HepG2 (cell line): ENCODE data around the gene GMPPB. TPM values are rescaled to one million over a fixed set of nuclear protein-coding genes. Genes with fewer than 3 reads are reported as not detected.

Experiments
- ATAD3A ChIP-seq: sonication (generic); formaldehyde crosslinking; IDR thresholded peaks from 2 replicates; pipeline ENCODE4 v1.4.0; 2020; ENCODE audit warnings: missing genetic modification reagents
- CC2D1A ChIP-seq: sonication (generic); formaldehyde crosslinking; IDR thresholded peaks from 2 replicates; pipeline ENCODE4 v1.8.1; 2023; ENCODE audit warnings: mild to moderate bottlenecking, missing genetic modification reagents
- GABPA ChIP-seq, 2 experiments: IDR thresholded peaks; 2 replicates each; pipeline ENCODE4 v1.6.1; 2011 to 2016; ENCODE audit warnings: low read depth in 2 of 2, low read length in 1 of 2, missing biosample characterization in 1 of 2, missing genetic modification characterization in 1 of 2
- NPAS2 ChIP-seq: sonication (generic); formaldehyde crosslinking; IDR thresholded peaks from 2 replicates; pipeline ENCODE4 v1.8.0; 2022; ENCODE audit warnings: mild to moderate bottlenecking, missing genetic modification reagents, borderline replicate concordance
- NR1H2 ChIP-seq: sonication (generic); formaldehyde crosslinking; IDR thresholded peaks from 2 replicates; pipeline ENCODE4 v1.8.1; 2022; ENCODE audit warnings: low read depth, missing genetic modification reagents, borderline replicate concordance
- SP1 ChIP-seq, 2 experiments: fragments of 450-650 bp in 1 of 2; sonication (generic) in 1 of 2; formaldehyde crosslinking in 1 of 2; IDR thresholded peaks; 2 replicates each; pipeline versions ENCODE4 v1.4.0 to v1.6.1; 2016 to 2020; ENCODE audit warnings: missing genetic modification reagents in 1 of 2
- ZNF274 ChIP-seq: sonication (generic); formaldehyde crosslinking; IDR thresholded peaks from 2 replicates; pipeline ENCODE4 v1.5.1; 2020; ENCODE audit warnings: mild to moderate bottlenecking, missing genetic modification reagents
- ZNF652 ChIP-seq: IDR thresholded peaks from 2 replicates; pipeline ENCODE4 v1.6.1; 2016; ENCODE audit warnings: low read depth, borderline replicate concordance
- ZNF704 ChIP-seq: sonication (generic); formaldehyde crosslinking; IDR thresholded peaks from 2 replicates; pipeline ENCODE4 v1.8.1; 2023; ENCODE audit warnings: mild to moderate bottlenecking, inconsistent platforms, moderate library complexity, missing genetic modification reagents, borderline replicate concordance
- ZSCAN21 ChIP-seq: sonication (generic); formaldehyde crosslinking; IDR thresholded peaks from 2 replicates; pipeline ENCODE4 v1.8.0; 2022; ENCODE audit warnings: mild to moderate bottlenecking, missing genetic modification reagents, moderate library complexity, borderline replicate concordance
- polyA plus RNA-seq, 8 experiments: library from polyadenylated mRNA; depleted of rRNA in 3 of 8; stranded (reverse) in 7 of 8; unstranded in 1 of 8; fragments of >200 nt; fragmentation: Illumina TruSeq in 4 of 8; extraction: Trizol in 4 of 8; gene quantifications; 2 replicates each; pipeline versions ENCODE4 v1.2.1 to v1.2.3, GENCODE V29; 2011 to 2016; ENCODE audit warnings: low read depth in 4 of 8, missing spikeins in 1 of 8, mixed read lengths in 1 of 8; ENCODE audit not compliant: insufficient read depth in 1 of 8
- total RNA-seq, 5 experiments: library from RNA; depleted of rRNA; stranded (reverse); fragments of >200 nt; fragmentation: Illumina TruSeq; extraction: Trizol; gene quantifications; 2 replicates each; pipeline ENCODE4 v1.2.3, GENCODE V29; 2016; ENCODE audit warnings: low read depth in 1 of 5
- TF ChIP-seq, protein P1 (sequence below): sonication (generic); formaldehyde crosslinking; IDR thresholded peaks from 2 replicates; pipeline ENCODE4 v1.8.1; 2022; ENCODE audit warnings: mild to moderate bottlenecking, missing genetic modification reagents
- TF ChIP-seq, protein P2 (sequence below): sonication (generic); formaldehyde crosslinking; IDR thresholded peaks from 2 replicates; pipeline ENCODE4 v1.5.1; 2020; ENCODE audit warnings: mild to moderate bottlenecking, missing genetic modification reagents, moderate library complexity
- TF ChIP-seq, protein P3 (sequence below), 2 experiments: sonication (generic) in 1 of 2; formaldehyde crosslinking in 1 of 2; IDR thresholded peaks; 2 replicates each; pipeline versions ENCODE4 v1.5.1 to v1.6.1; 2011 to 2020; ENCODE audit warnings: borderline replicate concordance in 1 of 2, low read depth in 1 of 2, low read length in 1 of 2, mild to moderate bottlenecking in 1 of 2, missing genetic modification reagents in 1 of 2, moderate library complexity in 1 of 2

The GMPPB gene
- total and polyA plus RNA-seq, 2 of the 13 experiments (the other 11 are each of a cell fraction or from before 2014, with no cell fraction given) = 6.5 to 23.1 TPM

GRCh38 chr3:49723628-49724551 lies at the start of gene GMPPB (continued):
- TF ChIP-seq, protein P1, sequence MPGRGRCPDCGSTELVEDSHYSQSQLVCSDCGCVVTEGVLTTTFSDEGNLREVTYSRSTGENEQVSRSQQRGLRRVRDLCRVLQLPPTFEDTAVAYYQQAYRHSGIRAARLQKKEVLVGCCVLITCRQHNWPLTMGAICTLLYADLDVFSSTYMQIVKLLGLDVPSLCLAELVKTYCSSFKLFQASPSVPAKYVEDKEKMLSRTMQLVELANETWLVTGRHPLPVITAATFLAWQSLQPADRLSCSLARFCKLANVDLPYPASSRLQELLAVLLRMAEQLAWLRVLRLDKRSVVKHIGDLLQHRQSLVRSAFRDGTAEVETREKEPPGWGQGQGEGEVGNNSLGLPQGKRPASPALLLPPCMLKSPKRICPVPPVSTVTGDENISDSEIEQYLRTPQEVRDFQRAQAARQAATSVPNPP = no peak
- TF ChIP-seq, protein P2, sequence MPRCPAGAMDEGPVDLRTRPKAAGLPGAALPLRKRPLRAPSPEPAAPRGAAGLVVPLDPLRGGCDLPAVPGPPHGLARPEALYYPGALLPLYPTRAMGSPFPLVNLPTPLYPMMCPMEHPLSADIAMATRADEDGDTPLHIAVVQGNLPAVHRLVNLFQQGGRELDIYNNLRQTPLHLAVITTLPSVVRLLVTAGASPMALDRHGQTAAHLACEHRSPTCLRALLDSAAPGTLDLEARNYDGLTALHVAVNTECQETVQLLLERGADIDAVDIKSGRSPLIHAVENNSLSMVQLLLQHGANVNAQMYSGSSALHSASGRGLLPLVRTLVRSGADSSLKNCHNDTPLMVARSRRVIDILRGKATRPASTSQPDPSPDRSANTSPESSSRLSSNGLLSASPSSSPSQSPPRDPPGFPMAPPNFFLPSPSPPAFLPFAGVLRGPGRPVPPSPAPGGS = peak; percentile 3; the same call in 1 of the 2 replicates
- TF ChIP-seq ZNF274 (CRISPR knock-in tag) (peak; percentile 84; the same call in 1 of the 2 replicates), ZNF652 (CRISPR knock-in tag) (no peak), ZSCAN21 (CRISPR knock-in tag) (peak; percentile 38; the same call in 1 of the 2 replicates), CC2D1A (CRISPR knock-in tag) (no peak), ZNF704 (CRISPR knock-in tag) (no peak), ATAD3A (CRISPR knock-in tag) (no peak), NPAS2 (no peak), NR1H2 (CRISPR knock-in tag) (no peak), SP1 (IDR thresholded peaks at IDR 0.05) (no peak), SP1 (CRISPR knock-in tag; IDR thresholded peaks at IDR 0.05) (peak; percentile 53), GABPA (IDR thresholded peaks at IDR 0.05; ENCODE audit: low read depth, low read length) (no peak), GABPA (CRISPR knock-in tag; IDR thresholded peaks at IDR 0.05; ENCODE audit: low read depth) (no peak)
- TF ChIP-seq, protein P3, sequence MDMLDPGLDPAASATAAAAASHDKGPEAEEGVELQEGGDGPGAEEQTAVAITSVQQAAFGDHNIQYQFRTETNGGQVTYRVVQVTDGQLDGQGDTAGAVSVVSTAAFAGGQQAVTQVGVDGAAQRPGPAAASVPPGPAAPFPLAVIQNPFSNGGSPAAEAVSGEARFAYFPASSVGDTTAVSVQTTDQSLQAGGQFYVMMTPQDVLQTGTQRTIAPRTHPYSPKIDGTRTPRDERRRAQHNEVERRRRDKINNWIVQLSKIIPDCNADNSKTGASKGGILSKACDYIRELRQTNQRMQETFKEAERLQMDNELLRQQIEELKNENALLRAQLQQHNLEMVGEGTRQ (IDR thresholded peaks at IDR 0.05; ENCODE audit: low read depth, low read length) = no peak
- TF ChIP-seq, protein P3 (CRISPR knock-in tag; IDR thresholded peaks at IDR 0.05; ENCODE audit: borderline replicate concordance) = no peak
